Measurements from ENCODE around the gene CITED4.

CITED4 gene

DNA sequence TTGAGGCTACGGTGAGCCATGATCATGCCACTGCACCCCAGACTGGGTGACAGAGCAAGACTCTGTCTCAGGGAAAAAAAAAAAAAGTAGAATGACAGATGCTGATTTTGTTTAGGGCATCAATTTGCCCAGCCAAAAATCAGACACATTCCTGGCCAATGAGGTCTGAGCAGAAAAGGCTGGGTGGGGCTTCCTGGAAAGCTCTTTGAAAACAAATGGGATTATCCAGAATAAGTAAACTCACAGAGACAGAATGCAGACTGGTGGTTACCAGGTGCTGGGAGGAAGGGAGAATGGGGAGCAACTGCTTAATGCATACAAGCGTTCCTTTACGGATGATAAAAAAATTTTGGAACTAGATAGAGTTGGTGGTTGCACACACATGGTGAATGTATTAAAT is 10.1 kb upstream of the CITED4 start (continued):
- TF ChIP-seq, protein P1, sequence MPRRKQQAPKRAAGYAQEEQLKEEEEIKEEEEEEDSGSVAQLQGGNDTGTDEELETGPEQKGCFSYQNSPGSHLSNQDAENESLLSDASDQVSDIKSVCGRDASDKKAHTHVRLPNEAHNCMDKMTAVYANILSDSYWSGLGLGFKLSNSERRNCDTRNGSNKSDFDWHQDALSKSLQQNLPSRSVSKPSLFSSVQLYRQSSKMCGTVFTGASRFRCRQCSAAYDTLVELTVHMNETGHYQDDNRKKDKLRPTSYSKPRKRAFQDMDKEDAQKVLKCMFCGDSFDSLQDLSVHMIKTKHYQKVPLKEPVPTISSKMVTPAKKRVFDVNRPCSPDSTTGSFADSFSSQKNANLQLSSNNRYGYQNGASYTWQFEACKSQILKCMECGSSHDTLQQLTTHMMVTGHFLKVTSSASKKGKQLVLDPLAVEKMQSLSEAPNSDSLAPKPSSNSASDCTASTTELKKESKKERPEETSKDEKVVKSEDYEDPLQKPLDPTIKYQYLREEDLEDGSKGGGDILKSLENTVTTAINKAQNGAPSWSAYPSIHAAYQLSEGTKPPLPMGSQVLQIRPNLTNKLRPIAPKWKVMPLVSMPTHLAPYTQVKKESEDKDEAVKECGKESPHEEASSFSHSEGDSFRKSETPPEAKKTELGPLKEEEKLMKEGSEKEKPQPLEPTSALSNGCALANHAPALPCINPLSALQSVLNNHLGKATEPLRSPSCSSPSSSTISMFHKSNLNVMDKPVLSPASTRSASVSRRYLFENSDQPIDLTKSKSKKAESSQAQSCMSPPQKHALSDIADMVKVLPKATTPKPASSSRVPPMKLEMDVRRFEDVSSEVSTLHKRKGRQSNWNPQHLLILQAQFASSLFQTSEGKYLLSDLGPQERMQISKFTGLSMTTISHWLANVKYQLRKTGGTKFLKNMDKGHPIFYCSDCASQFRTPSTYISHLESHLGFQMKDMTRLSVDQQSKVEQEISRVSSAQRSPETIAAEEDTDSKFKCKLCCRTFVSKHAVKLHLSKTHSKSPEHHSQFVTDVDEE (CRISPR knock-in tag; IDR thresholded peaks at IDR 0.05), result no peak
- TF ChIP-seq ESRRG (CRISPR knock-in tag; IDR thresholded peaks at IDR 0.05) (no peak), OSR1 (CRISPR knock-in tag; IDR thresholded peaks at IDR 0.05) (no peak)
- TF ChIP-seq, protein P2, sequence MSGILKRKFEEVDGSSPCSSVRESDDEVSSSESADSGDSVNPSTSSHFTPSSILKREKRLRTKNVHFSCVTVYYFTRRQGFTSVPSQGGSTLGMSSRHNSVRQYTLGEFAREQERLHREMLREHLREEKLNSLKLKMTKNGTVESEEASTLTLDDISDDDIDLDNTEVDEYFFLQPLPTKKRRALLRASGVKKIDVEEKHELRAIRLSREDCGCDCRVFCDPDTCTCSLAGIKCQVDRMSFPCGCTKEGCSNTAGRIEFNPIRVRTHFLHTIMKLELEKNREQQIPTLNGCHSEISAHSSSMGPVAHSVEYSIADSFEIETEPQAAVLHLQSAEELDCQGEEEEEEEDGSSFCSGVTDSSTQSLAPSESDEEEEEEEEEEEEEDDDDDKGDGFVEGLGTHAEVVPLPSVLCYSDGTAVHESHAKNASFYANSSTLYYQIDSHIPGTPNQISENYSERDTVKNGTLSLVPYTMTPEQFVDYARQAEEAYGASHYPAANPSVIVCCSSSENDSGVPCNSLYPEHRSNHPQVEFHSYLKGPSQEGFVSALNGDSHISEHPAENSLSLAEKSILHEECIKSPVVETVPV (CRISPR knock-in tag; IDR thresholded peaks at IDR 0.05), result no peak

DNA sequence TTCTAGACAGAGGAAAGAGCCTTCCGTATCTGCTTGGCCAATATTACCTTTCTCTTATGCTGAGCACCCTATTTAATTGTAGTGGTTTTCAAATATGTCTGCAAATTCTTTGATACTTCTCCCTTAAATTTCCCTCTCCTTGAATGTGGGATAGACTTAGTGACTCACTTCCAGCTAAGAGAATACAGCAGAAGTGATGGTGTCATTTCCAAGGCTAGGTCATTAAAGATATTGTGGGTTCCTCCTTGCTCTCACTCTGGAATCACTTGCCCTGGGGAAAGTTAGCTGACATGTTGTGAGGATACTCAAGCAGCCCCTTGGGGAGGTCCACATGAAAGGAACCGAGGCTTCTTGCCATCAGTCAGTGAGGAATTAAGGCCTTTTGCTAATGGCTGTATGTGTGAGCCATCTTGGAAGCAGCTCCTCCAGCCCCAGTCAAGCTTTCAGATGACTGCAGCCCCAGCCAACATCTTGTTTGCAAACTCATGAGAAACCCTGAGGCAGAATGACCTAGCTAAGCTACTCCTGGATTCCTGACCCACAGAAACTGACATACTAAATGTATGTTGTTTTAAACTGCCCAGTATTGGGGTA is 8.1 kb upstream of the CITED4 start:
- no peak for TF ChIP-seq ZNF70 (CRISPR knock-in tag; IDR thresholded peaks at IDR 0.05)
- TF ChIP-seq ISL1 (CRISPR knock-in tag; IDR thresholded peaks at IDR 0.05), result no peak
- no peak for TF ChIP-seq ZNF565 (CRISPR knock-in tag; conservative IDR thresholded peaks at IDR 0.05; ENCODE audit: low read depth)
- TF ChIP-seq, protein P1 (CRISPR knock-in tag; IDR thresholded peaks at IDR 0.05), result no peak
- TF ChIP-seq TOX (CRISPR knock-in tag; IDR thresholded peaks at IDR 0.05; ENCODE audit: borderline replicate concordance), result no peak
- TF ChIP-seq PPARA (CRISPR knock-in tag; IDR thresholded peaks at IDR 0.05; ENCODE audit: borderline replicate concordance), result no peak
- TF ChIP-seq, protein P3, sequence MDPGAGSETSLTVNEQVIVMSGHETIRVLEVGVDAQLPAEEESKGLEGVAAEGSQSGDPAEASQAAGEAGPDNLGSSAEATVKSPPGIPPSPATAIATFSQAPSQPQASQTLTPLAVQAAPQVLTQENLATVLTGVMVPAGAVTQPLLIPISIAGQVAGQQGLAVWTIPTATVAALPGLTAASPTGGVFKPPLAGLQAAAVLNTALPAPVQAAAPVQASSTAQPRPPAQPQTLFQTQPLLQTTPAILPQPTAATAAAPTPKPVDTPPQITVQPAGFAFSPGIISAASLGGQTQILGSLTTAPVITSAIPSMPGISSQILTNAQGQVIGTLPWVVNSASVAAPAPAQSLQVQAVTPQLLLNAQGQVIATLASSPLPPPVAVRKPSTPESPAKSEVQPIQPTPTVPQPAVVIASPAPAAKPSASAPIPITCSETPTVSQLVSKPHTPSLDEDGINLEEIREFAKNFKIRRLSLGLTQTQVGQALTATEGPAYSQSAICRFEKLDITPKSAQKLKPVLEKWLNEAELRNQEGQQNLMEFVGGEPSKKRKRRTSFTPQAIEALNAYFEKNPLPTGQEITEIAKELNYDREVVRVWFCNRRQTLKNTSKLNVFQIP (CRISPR knock-in tag; IDR thresholded peaks at IDR 0.05; ENCODE audit: borderline replicate concordance, low read depth), result no peak
- no peak for TF ChIP-seq BACH2 (CRISPR knock-in tag; IDR thresholded peaks at IDR 0.05; ENCODE audit: borderline replicate concordance)
- TF ChIP-seq, protein P2 (CRISPR knock-in tag; IDR thresholded peaks at IDR 0.05), result no peak
- TF ChIP-seq ESRRG (CRISPR knock-in tag; IDR thresholded peaks at IDR 0.05), result no peak
- no peak for TF ChIP-seq ZNF8 (CRISPR knock-in tag; IDR thresholded peaks at IDR 0.05)
- no peak for TF ChIP-seq ZFP30 (CRISPR knock-in tag; IDR thresholded peaks at IDR 0.05)
- TF ChIP-seq ZFP3 (CRISPR knock-in tag; IDR thresholded peaks at IDR 0.05), result no peak
- TF ChIP-seq PATZ1 (CRISPR knock-in tag; IDR thresholded peaks at IDR 0.05; ENCODE audit: borderline replicate concordance), result no peak
- no peak for TF ChIP-seq GLIS3 (CRISPR knock-in tag; IDR thresholded peaks at IDR 0.05)
- TF ChIP-seq RARB (CRISPR knock-in tag; IDR thresholded peaks at IDR 0.05), result no peak
- no peak for TF ChIP-seq OSR1 (CRISPR knock-in tag; IDR thresholded peaks at IDR 0.05)
- no peak for TF ChIP-seq SNAI2 (CRISPR knock-in tag; IDR thresholded peaks at IDR 0.05)
- TF ChIP-seq CSDC2 (CRISPR knock-in tag; IDR thresholded peaks at IDR 0.05), result no peak
- no peak for TF ChIP-seq ZC3H10 (CRISPR knock-in tag; IDR thresholded peaks at IDR 0.05)

More for the DNA sequence above, 8.1 kb upstream of the CITED4 start:
- no peak for ATAC-seq
